GM04504 (cell line): ENCODE measurements around the gene CCL27.

Experiments
- DNase-seq: peaks from one replicate; pipeline ENCODE4 v3.0.0-alpha.2; 2012; ENCODE audit warnings: low read depth

Gene CCL27

DNA sequence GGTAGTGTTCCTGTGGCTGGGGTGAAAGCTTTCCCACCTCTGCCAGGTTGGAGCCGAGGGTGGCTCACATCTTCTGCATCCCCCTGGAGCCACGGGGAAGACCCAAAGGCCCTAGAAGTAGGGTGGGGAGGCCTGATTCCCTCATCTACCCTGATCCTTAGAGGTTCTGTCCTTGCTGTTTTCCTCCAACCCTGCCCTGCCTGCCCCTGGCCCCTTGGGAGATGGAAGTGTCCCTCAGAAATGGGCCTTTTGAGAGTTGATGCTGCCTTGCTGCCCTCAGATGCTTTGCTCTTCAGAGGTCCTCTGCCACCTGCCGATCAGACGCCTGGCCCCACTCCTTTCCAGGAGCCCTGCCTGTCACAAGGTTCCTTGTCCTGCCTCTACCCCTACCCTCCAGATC is 22.4 kb upstream of the CCL27 start:
- DNase-seq, result no peak

GRCh38 chr9:34684145-34684544 is 21.7 kb upstream of the CCL27 start:
- no peak for DNase-seq

GRCh38 chr9:34675869-34676268 is 13.4 kb upstream of the CCL27 start:
- no peak for DNase-seq

GRCh38 chr9:34675048-34675714 is 12.7 kb upstream of the CCL27 start:
- no peak for DNase-seq

DNA sequence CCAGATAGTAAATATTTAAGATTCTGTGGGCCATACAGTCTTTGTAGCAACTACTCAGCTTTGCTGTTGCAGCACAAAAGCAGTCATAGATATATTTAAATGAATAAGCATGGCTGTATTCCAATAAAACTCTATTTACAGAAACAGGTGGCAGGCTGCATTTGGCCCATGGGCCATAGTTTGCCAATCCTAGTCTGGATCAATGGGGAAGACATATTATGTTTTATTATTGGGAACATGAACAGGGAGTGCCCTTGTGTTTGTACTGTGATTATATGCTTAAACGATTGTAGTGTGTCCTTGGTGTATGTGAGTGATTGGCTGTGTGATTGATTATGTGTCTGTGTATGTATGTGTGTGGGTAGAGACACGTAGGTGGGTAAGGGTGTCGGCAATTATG is 12.0 kb upstream of the CCL27 start:
- no peak for DNase-seq

GRCh38 chr9:34671307-34671706 is 8.8 kb upstream of the CCL27 start:
- no peak for DNase-seq

DNA sequence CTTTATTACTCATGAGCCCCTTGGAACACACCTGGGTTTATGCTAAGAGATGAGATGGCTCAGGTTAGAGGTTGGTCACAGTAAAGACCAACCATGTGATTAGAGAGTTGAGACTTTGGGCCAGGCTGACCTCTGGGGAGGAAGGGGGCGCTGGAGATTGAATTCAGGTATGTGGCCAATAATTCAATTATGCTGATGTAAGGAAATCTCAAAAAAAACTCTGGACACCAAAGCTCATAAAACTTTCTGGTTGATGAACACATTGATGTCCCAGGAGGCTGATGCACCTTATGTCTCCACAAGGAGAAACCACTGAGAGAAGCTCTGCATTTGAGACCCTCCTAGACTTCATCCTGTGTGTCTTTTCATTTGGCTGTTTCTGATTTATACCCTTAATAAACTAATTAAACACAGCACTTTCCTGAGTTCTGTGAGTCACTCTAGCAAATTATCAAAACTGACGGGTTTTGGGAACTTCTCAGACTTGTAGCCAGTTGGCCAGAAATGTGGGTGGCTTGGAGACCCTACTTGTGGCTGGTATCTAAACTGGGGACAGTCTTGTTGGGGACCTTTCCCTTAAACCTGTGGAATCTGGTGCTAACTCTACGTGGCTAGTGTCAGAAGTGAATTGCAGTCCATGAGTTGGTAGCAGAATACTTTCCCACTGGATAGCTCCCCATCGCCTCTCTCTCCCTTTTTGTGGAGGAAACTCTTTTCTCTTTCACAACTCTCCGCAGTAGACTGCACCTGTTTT is 7.5 kb upstream of the CCL27 start:
- no peak for DNase-seq

GRCh38 chr9:34665381-34666250 is 3.2 kb upstream of the CCL27 start:
- peak; percentile 91 for DNase-seq

DNA sequence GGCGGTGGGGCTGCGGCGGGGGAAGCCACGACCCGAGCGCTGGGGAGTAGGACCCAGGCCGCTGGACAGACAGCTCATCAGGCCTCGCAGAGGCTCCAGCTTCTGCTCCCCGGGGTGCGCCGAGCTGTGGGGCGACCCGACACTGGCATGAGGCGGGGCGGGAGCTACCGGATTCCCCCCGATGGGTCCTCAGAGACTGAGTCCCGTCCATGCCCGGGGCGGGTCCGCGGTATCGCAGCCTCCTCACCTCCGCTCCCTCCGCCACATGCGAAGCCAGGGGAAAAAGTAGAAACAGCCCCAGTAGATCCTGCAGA is 2.6 kb upstream of the CCL27 start:
- DNase-seq, result no peak

- peak; percentile 63 for DNase-seq
Measured at GRCh38 chr9:34664281-34665066, 2.0 kb upstream of the CCL27 start.

- no peak for DNase-seq
Measured at GRCh38 chr9:34663303-34663605, 797 bp upstream of the CCL27 start.

- DNase-seq, result no peak
Measured at GRCh38 chr9:34659592-34660253, 2.7 kb downstream of the CCL27 start.

GRCh38 chr9:34658461-34658860 is 4.0 kb downstream of the CCL27 start:
- DNase-seq, result no peak

- DNase-seq, result no peak
Measured at GRCh38 chr9:34656992-34657391, 5.5 kb downstream of the CCL27 start.

- DNase-seq, result no peak
Measured at GRCh38 chr9:34655394-34655793, 7.1 kb downstream of the CCL27 start.

- DNase-seq, result peak; percentile 64
Measured at GRCh38 chr9:34654323-34655051, 8.0 kb downstream of the CCL27 start.

- DNase-seq, result no peak
Measured at GRCh38 chr9:34653151-34654072, 9.0 kb downstream of the CCL27 start.

DNA sequence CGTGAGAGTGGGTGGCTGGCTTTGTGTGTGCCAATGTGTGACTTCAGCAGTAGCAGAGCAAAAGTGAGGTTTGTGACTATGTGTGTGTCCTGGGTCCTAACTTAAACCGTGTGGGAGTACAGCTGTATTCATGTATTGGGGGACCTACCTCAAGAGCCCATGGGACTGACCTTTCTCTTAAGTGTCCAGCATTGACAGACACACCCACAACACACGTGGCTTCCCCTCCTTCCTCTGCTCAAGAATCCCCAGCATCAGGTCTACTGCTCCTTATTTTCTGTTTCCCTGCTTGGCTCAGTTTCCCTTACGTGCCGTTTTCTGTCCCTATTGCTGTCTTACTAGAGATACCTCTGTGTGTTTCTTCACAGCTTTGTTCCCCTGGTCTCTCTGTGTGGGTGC is 9.9 kb downstream of the CCL27 start:
- DNase-seq, result no peak

GRCh38 chr9:34651876-34652601 is 10.4 kb downstream of the CCL27 start, which contains the start of gene IL11RA:
TSS of gene IL11RA (plus strand) at chr9:34652185. CDS start at chr9:34655218, 3,033 bp downstream.
- DNase-seq, result peak; percentile 82
